HepG2 (cell line): Measurements from ENCODE around the gene TRIM7. TPM values are rescaled to one million over a fixed set of nuclear protein-coding genes. Genes with fewer than 3 reads are reported as not detected.

Source experiments
- ATF2 ChIP-seq: sonication (generic); formaldehyde crosslinking; IDR thresholded peaks from 2 replicates; pipeline ENCODE4 v1.4.0; 2020; ENCODE audit warnings: missing genetic modification reagents
- FIP1L1 ChIP-seq: fragments of 200-400 bp; formaldehyde crosslinking; IDR thresholded peaks from 2 replicates; pipeline ENCODE4 v1.6.1; 2018; ENCODE audit warnings: low read depth, mild to moderate bottlenecking, low read length, moderate library complexity, borderline replicate concordance; ENCODE audit not compliant: insufficient read depth
- GLMP ChIP-seq: sonication (generic); formaldehyde crosslinking; IDR thresholded peaks from 2 replicates; pipeline ENCODE4 v1.9.0; 2021; ENCODE audit warnings: missing genetic modification reagents, mild to moderate bottlenecking, borderline replicate concordance
- NFKB2 ChIP-seq: sonication (generic); formaldehyde crosslinking; IDR thresholded peaks from 2 replicates; pipeline ENCODE4 v1.4.0; 2020; ENCODE audit warnings: missing genetic modification reagents, borderline replicate concordance
- SALL1 ChIP-seq: sonication (generic); formaldehyde crosslinking; IDR thresholded peaks from 2 replicates; pipeline ENCODE4 v1.8.0; 2022; ENCODE audit warnings: mild to moderate bottlenecking, missing genetic modification reagents
- SSRP1 ChIP-seq: IDR thresholded peaks from 2 replicates; pipeline ENCODE4 v1.6.1; 2016; ENCODE audit warnings: control low read depth
- polyA plus RNA-seq, 8 experiments: library from polyadenylated mRNA; depleted of rRNA in 3 of 8; stranded (reverse) in 7 of 8; unstranded in 1 of 8; fragments of >200 nt; fragmentation: Illumina TruSeq in 4 of 8; extraction: Trizol in 4 of 8; gene quantifications; 2 replicates each; pipeline versions ENCODE4 v1.2.1 to v1.2.3, GENCODE V29; 2011 to 2016; ENCODE audit warnings: low read depth in 4 of 8, missing spikeins in 1 of 8, mixed read lengths in 1 of 8; ENCODE audit not compliant: insufficient read depth in 1 of 8
- total RNA-seq, 5 experiments: library from RNA; depleted of rRNA; stranded (reverse); fragments of >200 nt; fragmentation: Illumina TruSeq; extraction: Trizol; gene quantifications; 2 replicates each; pipeline ENCODE4 v1.2.3, GENCODE V29; 2016; ENCODE audit warnings: low read depth in 1 of 5
- TF ChIP-seq, protein P1 (sequence below): sonication (generic); formaldehyde crosslinking; IDR thresholded peaks from 2 replicates; pipeline ENCODE4 v1.8.1; 2023; ENCODE audit warnings: missing genetic modification reagents, mild to moderate bottlenecking, borderline replicate concordance

TRIM7 gene
- total and polyA plus RNA-seq, 2 of the 13 experiments (the other 11 are each of a cell fraction or from before 2014, with no cell fraction given): 0.13 TPM; not detected in 1

DNA sequence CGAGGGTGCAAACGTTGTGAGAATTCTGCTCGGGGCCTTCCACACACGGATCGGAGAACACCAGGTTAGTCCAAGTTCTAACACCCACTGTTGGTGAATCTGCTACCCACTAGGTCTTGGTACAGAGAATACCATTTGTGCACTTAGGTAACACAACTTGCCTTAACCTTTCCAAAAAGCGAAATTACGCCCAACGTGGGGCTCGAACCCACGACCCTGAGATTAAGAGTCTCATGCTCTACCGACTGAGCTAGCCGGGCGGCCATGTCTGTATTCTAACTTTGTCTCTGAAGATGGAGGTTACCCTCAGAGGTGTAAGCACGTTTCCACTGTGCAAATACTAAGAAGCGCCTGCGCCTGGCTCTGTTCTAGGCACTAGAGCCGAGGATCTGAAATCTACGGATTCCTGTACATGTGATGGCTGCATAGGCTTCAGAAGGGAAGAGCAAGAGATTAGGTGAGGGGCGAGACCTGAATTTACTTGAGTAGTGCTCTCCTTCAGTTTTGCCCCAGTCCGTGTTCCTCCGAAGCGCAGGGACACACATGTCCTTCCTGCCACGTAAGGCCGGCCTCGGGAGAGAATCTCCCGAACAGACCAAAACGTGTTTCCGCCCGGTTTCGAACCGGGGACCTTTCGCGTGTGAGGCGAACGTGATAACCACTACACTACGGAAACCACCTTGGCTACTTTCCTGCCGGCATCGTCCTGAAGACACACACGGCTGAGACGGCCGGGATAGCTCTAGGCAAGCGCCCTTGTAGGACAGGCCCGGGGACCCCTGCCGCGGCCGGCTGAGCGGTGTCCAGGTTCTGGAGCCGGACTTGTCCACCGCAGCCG lies 17.0 kb upstream of the TRIM7 start (continued):
- TF ChIP-seq GLMP (CRISPR knock-in tag) (no peak; the same call in 1 of the 2 replicates), SSRP1 (CRISPR knock-in tag) (peak; percentile 100), FIP1L1 (peak; percentile 74; the same call in 1 of the 2 replicates), NFKB2 (CRISPR knock-in tag) (peak; percentile 32; the same call in 1 of the 2 replicates), SALL1 (CRISPR knock-in tag) (peak; percentile 85), ATF2 (peak; percentile 45; the same call in 1 of the 2 replicates)
- TF ChIP-seq, protein P1, sequence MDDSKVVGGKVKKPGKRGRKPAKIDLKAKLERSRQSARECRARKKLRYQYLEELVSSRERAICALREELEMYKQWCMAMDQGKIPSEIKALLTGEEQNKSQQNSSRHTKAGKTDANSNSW (CRISPR knock-in tag): 0 out of 2 replicates have a peak, but pooled peaks have one; percentile 32
